AG10803 (cell line): Measurements from ENCODE around the gene CBL.

ENCODE experiments used
- DNase-seq: peaks from one replicate; pipeline ENCODE4 v3.0.0; 2010; ENCODE audit warnings: low read depth
- H3K4me3 ChIP-seq: 2 replicates; pipeline ENCODE4 v1.5.1; 2011; ENCODE audit warnings: mild to moderate bottlenecking, low read length, control low read depth
- TF ChIP-seq, protein P1 (sequence below): conservative IDR thresholded peaks from 2 replicates; pipeline ENCODE4 v1.5.1; 2011; ENCODE audit warnings: mild to moderate bottlenecking, low read length, control low read depth, inconsistent platforms

The CBL gene

DNA sequence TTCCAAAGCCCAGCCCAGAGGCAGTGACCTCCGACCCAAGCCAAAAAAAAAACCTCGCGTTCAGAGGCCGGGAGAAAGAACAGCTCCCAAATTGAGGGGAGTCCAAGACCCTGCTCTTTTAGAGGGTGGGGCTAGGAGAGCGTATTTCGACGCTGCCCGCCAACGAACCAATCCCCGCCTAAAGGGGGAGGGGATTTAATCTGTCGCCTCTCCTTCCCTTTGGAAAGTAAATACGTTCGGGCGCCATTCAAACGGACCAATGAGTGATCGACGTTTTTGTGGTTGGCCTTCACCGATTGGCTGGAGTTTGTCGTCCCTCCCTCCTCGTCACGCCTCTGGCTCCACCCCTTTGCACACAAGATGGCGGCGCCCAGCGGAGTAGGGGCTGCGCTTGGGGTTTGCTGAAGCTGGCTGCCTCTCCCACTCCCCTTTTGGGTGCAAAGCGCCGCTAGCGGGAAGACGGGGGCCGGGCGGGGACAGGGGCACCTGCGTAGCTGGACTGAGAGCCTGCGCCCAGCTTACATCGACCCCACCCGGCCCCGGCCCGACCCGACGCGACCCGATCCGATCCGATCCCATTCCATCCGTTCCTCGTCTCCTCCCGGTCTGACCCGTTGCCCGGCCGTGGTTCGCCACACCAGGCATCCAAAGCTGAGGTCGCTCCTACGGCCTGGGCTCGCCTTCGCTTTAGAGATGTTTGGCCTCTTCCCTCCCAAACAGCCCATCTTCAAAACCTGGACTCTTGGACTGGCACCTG is 128.2 kb downstream of the CBL start, which contains the start of gene RNF26:
Gene RNF26, plus strand, starts transcription at position 354 of the 757 bp plus-strand sequence. CDS start 596 bp downstream, outside the sequence.
- peak within 1 kb of the TSS; percentile 98 for H3K4me3 ChIP-seq
- DNase-seq: peak; percentile 96
- TF ChIP-seq, protein P1, sequence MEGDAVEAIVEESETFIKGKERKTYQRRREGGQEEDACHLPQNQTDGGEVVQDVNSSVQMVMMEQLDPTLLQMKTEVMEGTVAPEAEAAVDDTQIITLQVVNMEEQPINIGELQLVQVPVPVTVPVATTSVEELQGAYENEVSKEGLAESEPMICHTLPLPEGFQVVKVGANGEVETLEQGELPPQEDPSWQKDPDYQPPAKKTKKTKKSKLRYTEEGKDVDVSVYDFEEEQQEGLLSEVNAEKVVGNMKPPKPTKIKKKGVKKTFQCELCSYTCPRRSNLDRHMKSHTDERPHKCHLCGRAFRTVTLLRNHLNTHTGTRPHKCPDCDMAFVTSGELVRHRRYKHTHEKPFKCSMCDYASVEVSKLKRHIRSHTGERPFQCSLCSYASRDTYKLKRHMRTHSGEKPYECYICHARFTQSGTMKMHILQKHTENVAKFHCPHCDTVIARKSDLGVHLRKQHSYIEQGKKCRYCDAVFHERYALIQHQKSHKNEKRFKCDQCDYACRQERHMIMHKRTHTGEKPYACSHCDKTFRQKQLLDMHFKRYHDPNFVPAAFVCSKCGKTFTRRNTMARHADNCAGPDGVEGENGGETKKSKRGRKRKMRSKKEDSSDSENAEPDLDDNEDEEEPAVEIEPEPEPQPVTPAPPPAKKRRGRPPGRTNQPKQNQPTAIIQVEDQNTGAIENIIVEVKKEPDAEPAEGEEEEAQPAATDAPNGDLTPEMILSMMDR: no peak

DNA sequence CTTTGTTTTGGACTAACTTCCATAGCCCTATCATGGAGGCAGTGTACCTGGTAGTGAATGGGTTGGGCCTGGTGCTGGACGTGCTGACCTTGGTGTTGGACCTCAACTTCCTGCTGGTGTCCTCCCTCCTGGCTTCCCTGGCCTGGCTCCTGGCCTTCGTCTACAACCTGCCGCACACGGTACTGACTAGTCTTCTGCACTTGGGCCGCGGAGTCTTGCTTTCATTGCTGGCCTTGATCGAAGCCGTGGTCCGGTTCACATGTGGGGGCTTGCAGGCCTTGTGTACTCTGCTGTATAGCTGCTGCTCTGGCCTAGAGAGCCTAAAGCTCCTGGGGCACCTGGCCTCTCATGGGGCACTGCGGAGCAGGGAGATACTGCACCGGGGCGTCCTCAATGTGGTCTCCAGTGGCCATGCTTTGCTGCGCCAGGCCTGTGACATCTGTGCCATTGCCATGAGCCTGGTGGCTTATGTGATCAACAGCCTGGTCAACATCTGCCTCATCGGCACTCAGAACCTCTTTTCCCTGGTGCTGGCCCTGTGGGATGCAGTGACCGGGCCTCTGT is 129.0 kb downstream of the CBL start:
- H3K4me3 ChIP-seq: peak overlapping the region; percentile 98
- no peak for DNase-seq
- TF ChIP-seq, protein P1: no peak

DNA sequence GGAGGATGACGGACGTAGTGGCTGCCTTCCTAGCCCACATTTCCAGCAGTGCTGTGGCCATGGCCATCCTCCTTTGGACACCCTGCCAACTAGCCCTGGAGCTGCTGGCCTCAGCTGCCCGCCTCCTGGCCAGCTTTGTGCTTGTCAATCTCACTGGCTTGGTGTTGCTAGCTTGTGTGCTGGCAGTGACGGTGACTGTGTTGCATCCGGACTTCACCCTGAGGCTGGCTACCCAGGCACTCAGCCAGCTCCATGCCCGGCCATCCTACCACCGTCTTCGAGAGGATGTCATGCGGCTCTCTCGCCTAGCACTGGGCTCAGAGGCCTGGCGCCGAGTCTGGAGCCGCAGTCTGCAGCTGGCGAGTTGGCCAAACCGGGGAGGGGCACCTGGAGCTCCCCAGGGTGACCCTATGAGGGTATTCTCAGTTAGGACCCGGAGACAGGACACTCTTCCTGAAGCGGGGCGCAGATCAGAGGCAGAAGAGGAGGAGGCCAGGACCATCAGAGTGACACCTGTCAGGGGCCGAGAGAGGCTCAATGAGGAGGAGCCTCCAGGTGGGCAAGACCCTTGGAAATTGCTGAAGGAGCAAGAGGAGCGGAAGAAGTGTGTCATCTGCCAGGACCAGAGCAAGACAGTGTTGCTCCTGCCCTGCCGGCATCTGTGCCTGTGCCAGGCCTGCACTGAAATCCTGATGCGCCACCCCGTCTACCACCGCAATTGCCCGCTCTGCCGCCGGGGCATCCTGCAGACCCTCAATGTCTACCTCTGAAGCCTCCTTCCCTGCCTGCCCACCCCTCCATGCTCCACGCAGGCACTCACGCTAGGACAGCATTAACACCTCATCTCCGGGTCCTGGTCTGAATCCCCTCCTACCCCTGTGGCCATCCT is 129.8 kb downstream of the CBL start:
- no peak for DNase-seq
- H3K4me3 ChIP-seq: peak overlapping the region; percentile 98

DNA sequence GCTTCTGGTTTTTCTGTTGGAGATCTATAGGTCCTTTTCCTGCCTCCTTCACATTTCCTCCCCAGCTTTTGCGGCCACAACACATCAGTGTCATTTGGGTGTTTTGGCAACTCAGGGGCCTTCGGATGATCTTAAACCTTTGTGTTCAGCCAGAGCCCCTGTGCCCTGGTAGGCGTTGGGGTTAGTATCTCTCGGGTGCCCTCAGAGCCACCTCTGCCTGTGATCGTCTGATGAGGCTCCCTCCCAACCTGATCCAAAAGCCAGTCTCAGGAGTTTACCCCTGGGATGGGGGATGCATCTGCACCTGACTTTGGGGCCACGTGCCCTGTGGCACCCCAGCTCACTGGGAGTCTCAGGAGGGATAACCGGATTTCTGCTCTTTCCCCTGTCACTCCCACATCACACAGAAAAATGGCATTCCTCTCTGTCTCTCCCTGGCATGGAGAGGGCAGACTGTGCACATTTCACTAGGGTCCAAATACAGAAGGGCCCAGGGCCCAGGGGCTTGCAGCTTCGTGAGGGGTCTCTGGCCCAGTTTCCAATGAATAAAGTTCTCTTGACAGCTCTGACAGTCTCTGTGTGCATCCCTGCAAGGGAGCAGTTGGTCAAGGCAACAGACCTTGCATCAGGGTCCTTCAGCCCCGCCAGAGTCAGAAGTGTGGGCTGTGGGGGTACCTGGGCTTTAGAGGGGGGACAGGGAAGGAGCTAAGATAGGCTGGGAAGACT is 130.8 kb downstream of the CBL start:
- no peak for DNase-seq
- TF ChIP-seq, protein P1: no peak
- H3K4me3 ChIP-seq: no peak overlapping the region

More for the DNA sequence above, 129.8 kb downstream of the CBL start:
- TF ChIP-seq, protein P1: no peak

DNA sequence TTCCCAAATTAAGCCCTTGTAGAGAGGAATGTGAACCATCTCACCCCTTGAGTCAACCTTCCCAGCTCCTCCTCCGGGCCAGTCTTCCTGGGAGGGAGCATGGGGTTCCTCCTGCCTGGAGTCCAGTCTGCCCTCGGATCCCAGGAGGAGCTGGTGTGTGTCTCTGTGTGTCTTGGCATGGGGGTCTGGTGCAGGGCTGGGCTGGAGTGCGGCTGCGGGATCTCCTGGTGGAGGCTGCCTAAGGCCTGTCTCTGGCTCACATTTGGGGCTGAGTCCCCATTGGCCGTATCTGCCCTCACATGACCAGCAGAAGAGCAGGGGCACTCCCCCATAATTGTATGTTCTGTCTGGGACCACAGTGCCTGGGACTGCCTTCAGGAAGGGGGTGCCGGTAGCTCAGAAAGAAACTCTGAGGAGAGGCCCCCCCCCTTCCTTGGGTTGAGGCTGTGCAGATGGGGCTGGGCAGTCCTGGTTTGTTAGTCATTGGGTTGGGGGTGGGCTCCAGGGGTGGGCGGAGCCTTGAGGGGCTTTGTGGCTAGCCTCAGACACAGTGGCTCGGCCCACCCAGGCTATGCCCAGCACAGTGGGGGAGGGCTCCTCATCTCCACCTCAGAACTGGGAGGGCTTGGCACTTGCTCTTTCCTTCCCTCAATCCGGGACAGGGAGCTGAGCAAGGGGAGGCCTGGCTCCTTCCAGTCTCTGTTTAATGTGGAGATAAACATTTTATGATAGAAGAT is 131.6 kb downstream of the CBL start:
- H3K4me3 ChIP-seq: peak overlapping the region; percentile 31
- peak; percentile 47 for DNase-seq
- TF ChIP-seq, protein P1: no peak

DNA sequence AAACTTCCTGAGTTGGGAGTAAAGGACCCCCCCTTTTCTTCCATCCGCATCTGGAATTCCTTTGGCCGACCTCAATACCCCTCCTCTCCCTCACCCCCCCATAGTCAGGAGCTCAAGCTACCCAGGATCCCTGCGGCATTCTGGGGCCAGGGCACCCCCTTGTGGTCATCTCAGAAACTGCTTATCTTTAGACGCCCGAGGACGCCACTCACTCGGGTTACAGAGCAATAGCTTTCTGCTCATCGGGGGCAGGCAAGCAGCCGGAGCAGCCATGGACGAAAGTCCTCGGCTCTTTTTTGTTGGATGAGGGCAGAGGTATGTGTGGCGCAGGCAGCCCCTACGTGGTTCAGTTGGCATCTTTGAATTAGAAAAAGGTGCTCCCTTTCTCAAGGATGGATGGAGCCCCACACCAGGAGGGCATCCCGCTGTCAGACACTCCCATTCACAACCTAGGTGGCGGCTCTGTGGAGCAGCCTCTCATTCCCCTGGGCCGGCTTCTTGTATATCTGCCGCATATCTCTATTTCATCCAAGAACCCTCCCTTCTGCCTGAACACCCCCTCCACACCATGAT is 132.3 kb downstream of the CBL start:
- peak overlapping the region; percentile 31 for H3K4me3 ChIP-seq
- TF ChIP-seq, protein P1: peak; percentile 81
- peak; percentile 63 for DNase-seq
